GM19372 (cell line): Measurements from ENCODE around the gene TMEM255A.
"Not testable (repeated sequence)": the region's sequence is repeated elsewhere in the genome, so short reads cannot be mapped to it uniquely, and the experiment has no call there.

Experiments used
- ATAC-seq: cut with Tn5 transposase; IDR thresholded peaks from one replicate; pipeline ENCODE4 v1.9.1; 2021; ENCODE audit warnings: mild to moderate bottlenecking, low read depth, moderate library complexity; ENCODE audit not compliant: unreplicated experiment

The TMEM255A gene

DNA sequence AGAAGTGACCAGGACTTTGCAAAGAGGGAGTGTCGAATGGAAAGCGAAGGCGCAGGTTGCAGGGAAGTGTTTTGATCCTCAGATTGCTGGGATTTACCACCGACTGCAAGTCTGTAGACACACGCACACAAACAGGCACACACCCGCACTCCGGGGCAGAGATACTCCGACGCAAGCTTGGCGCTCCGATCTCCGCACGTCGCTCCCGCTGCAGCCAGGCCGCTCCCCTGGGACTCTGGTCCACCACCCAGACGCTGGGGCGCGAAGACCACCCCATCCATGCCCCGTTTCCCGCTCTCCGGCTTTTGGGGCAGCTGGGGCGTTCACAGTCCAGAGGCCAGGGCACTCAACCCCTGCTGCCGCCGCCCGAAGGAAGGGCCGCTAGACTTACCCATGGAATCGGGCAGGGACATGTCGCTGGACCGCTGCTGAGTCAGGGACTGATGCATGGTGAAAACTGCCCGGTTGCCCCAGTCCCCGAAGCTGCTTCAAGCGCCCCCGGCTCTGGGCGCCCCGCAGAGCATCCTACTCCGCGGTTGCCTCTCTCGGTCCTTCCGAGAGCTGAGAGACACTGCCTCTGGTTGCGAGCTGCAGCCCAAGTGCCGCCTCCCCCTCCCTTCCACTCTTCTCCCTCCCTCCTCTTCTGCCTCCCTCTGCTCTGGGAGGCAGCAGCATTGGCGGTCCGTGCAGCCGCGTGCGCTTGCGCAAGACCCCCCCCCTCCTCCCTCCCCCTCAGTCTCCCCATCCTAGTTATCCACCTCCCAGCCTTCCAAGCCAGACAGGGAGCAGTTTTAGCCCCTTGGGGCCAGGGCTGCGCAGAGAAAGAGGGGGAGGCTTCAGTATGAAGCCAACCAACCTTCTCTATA lies at the start of gene TMEM255A:
Gene TMEM255A, minus strand, starts transcription at position 601 of the 866 bp plus-strand sequence. Its CDS starts 152 bp downstream, at position 449.
- ATAC-seq: no peak

DNA sequence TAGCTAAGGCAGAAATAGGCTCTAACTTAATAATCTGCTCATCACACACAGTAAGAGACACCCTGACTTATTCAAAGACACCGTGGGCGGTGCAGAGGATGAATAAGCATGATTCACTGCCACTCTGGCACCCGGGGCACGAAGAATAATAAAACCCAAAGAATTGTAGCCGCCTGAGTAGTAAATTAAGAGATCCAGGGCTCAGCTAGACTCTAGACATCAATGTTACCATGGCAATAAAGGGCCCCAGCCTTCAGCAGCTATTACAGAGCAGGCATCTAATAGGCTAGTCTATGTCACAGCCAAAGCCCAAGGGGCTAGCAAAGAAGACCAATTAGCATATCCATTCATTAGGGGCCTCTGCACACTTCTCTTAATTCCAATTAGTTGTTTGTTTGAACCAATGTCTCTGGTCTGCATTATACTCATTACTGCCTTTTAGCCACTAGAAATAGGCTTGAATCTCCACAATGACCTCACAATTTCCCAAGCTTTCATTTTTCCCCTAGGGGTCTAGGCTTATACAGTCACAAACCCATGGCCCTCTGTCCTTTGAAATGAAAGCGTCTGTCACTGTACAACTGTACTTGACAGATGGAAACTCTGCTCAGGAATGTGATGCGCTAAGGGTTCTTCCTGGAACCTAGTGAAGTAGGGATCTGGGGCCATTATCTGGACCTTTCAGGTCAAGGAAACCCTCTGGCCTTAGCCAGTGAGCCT lies 47.6 kb upstream of the TMEM255A start:
- ATAC-seq: no peak

DNA sequence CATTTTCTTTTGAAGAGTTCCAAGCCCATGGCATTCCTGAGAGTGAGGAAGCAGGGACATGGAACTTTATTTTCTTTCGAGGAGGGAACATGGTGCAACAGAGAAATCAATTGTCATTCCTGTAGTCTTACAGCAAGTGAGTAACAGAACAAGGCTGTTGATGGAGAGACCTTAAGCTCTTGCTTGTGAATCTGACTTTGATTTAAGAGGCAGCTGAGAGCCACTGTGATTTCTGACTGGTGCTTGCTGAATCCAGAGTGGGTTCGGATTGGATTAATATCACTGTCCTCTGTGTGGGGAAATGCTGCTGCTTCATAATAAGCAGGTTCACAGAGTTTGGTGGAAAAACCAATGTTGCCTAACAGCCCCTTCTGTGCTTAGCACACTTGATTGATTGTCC lies 45.9 kb upstream of the TMEM255A start:
- ATAC-seq: no peak

DNA sequence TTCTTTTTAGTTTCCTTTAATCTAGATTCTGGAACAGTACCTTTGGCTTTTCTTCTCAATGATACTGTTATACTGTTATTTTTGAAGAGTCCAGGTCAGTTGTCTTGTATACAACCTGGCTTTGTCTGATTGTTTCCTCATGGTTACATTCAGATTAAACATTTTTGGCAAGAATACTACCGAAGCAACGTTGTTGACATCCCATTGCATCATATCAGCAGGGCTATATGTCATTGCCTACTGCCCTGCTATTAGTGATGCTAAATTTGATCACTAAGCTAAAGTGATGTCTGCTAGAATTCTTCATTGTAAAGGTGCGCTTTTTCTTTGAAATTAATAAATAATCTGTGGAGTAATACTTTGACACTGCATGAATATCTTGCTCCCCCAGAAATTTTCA lies 44.8 kb upstream of the TMEM255A start:
- no peak for ATAC-seq

DNA sequence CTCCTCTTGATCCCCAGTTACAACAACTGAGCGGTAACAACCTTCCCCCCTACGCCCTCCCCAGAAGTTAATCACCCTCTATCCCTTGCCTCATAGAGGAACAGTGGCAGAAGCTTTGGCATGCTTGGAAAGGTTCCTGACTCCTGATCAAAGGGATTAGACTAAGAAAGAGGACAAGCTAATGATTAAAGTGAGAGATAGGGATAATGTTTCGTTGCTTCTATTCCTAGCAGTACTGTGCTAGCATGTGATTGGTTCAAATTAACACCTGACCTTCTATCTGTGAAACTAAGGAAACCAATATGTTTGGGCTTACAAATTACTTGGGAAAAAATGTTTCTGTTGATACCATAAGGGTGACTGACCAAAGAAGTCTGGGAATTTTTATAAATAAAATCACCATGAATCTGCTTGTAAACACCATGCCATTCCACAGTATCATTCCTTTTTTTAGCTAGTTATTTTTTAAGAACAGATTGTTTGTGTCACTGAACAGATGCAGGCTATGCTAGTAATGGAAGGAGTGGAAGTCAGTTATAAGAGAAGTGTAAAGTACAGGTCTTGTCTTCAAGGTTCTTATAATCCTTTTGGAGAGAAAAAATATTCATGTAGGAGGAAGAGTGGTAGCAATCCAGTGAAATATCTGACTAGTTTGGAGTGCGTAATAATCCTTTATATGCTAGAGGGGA lies 39.3 kb upstream of the TMEM255A start:
- no peak for ATAC-seq

DNA sequence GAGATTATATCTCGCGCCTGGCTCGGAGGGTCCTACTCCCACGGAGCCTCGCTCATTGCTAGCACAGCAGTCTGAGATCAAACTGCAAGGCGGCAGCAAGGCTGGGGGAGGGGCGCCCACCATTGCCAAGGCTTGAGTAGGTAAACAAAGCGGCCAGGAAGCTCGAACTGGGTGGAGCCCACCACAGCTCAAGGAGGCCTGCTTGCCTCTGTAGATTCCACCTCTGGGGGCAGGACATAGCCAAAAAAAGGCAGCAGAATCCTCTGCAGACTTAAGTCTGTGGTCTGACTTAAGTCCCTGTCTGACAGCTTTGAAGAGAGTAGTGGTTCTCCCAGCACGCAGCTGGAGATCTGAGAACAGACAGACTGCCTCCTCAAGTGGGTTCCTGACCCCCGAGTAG lies 33.3 kb upstream of the TMEM255A start:
- ATAC-seq: not testable (repeated sequence)

DNA sequence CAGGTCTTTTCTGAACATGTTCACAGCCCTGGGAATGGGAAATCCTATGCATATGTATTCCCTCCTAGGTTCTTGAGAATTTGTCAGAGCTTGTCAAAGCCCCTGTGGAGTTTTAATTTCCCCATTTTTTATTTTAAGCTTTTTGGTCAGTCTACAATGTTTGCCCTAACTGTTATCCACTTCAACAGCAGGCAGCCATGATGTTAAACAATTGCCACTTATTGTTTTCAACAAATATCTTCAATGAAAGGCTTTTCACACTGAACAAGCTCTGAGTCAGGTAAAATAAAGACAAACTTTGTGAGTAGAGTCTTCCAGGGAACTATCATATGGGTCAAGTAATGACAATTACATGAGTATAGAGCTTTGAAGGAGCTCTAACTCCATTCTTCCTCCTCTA lies 25.6 kb upstream of the TMEM255A start:
- ATAC-seq: no peak

DNA sequence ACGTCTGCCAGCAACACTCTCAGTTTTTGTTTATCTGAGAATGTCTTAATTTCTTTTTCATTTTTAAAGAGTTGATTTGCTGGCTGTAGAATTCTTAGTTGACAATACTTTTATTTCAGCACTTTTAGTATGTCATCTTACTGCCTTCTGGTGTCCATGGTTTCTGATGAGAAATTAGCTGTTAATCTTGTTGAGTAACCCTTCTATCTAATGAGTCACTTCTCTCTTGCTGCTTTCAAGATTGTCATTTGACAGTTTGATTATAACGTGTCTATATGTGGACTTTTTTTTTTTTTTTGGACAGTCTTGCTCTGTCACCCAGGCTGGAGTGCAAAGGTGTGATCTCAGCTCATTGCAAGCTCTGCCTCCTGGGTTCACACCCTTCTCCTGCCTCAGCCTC lies 24.0 kb upstream of the TMEM255A start:
- ATAC-seq: no peak

DNA sequence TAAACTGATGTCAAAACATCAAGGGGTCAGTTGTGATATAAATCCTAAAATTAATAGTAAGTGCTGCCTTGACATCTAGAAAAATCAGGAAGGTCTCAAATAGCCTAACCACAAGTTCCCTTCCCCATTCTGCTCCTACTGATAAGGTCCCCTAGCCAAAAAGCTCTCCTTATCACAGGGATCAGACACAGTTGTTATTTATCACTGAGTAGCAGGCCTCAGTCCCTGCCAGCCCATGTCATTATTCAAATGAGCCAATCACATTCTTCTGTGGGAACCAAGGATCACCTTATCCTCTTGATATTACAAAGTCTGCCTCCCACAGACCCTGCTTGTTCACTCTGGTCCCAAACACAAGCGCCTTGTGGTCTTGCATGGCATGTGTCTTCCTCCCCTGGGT lies 23.3 kb upstream of the TMEM255A start:
- no peak for ATAC-seq

DNA sequence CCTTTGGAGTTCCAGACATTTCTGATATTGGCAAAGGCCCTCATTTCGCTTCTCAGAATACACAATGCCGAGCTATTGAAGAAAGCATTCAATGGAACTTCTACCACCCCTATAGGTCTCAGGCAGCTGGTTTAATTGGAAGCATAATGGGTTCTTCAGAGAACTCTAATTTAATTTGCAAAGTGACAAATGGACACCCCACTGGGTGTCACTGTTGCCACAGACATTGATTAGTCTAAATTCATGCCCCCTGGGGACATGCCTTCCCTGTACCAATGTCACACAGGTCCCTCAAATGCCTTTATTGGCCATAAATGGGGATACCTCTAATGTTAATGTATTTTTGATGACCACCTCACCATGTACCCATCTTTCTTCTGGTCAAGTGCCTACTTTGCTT lies 22.9 kb upstream of the TMEM255A start:
- no peak for ATAC-seq

DNA sequence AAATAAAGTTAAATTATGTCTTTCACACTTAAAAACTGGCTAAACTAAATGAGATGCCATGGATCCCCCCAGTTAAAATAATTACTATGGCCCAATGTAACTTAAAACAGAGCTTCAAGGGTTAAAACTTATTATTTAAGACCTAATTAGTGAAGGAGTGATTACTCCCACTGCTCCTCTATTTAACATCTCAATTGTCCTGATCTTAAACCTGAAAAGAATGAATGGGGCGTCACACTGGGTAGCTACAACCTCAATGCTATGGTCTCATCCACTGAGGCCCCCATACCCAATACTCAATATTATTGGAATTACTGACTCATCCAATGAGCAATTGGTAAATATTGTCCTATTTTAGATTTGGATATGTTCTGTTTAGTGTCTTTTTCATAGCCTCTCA lies 21.1 kb upstream of the TMEM255A start:
- no peak for ATAC-seq

DNA sequence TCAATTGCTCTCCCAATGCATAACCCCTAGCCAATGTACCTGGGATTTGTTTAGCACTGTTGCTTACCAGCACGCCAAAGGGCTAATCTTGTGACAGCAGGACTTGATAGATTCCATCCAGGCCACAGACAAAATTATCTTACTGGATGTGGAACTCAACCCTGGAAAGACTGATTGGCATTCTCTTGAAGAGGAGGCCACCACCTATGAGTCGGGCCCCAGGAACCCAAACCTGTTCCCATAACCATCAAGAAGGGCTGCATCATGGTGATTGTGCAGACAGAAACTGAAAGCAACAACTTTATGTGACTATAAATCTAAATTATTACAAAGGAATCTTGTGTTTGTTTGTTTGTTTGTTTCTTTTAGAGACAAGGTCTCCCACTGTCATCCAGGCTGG lies 19.9 kb upstream of the TMEM255A start:
- ATAC-seq: no peak

DNA sequence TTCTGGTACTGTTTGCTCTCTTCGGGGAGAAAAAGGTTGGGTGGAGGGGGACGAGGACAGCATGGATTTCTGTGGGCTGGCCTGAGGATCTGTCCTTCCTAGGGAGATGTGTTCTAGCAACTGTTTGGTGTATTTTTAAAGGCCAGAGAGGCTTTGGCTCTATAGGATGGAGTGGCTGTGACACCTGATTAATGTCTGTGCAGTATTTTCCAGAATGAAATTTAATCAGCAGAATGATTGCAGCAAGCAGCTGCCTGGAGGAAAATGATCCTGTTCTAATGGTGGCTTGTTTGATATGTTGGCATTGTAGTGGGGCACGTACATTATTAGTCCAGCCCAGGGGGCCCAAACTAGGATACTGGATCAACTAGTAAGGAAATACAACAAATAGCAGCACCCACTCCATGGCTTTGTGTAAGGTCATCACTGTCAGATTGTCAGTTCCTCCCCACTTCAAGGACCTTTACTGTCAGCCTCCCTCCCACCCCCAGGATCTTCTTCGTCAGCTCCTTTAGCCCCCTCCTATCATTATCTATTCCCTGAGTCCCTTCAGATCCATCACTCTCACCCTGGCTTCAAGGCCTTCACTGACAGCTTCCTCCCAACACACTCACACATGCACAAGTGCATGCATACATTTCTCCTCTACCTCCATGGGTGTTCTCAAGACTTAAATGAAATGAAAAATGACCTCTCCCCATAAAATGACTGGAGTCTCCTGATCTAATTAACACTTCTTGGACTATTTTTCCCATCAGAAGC lies 10.4 kb upstream of the TMEM255A start:
- no peak for ATAC-seq

DNA sequence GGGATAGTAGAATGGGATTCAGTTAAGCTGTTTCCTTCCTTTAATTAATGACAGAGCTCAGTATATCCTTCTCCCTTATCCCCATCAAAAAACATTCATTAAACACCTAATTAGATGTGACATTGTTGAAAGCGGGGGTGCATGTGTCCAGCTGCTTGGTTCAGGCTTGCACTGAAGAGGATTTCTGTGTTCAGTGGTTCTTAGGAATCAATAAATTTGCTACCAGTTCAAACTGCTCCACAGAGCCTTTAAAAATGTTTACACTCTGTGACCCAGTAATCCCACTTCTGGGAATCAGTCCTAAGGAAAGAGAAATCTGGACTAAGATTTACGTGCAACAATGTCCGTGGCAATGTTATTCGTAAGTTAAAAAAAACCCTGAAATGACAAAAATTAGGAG lies 7.2 kb upstream of the TMEM255A start:
- no peak for ATAC-seq

DNA sequence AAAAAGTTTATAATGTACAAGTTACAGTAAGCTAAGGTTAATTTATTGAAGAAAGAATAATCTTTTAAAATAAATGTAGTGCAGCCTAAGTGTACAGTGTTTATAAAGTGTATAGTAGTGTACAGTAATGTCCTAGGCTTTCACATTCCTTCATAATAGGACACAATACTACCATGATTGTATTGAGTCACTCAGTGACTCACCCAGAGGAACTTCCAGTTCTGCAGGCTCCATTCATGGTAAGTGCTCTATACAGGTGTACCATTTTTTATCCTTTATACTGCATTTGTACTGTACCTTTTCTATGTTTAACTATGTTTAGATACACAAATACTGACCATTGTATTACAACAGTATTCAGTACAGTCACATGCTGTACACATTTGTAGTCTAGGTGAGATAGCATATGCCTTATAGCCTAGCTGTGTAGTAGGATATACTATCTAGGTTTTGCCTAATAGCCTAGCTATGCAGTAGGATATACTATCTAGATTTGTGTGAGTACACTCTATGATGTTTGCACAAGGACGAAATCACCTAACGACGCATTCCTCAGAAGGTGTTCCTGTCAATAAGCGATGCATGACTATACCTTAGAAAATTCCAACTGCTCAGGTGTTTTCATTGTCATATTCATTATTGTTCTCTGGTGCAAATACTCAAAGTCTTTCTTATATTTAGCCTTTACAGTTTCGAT lies 5.5 kb upstream of the TMEM255A start:
- no peak for ATAC-seq

DNA sequence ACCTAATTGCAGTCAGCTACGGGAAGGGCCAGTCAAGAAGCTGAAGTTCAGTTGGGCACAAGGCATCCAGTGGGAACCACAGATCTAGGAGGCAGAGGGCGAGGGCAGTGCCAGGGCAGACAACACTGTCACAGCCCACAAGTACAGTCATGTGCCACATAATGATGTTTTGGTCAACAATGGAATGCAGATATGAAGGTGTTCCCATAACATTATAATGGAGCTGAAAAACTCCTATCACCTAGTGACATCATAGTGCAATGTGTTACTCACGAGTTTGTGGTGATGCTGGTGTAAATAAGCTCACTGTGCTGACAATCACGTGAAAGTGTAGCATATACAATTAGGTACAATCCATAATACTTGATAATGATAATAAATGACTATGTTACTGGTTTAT lies 4.5 kb upstream of the TMEM255A start:
- no peak for ATAC-seq

DNA sequence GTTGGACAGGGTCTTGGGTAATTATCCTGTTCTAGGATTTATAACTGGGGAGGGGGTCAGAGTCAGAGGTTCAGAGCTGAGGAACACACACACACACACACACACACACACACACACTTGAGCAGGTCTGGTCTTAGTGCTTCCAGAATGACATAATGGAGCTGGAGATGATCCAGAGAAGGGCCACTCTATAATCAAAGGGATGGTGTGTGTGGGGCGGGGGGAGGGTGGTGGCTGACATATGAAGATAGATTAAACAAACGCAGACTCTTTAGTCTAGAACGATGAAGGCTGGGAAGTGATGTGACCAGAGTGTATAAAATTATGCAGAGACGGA lies 434 bp upstream of the TMEM255A start:
- no peak for ATAC-seq

DNA sequence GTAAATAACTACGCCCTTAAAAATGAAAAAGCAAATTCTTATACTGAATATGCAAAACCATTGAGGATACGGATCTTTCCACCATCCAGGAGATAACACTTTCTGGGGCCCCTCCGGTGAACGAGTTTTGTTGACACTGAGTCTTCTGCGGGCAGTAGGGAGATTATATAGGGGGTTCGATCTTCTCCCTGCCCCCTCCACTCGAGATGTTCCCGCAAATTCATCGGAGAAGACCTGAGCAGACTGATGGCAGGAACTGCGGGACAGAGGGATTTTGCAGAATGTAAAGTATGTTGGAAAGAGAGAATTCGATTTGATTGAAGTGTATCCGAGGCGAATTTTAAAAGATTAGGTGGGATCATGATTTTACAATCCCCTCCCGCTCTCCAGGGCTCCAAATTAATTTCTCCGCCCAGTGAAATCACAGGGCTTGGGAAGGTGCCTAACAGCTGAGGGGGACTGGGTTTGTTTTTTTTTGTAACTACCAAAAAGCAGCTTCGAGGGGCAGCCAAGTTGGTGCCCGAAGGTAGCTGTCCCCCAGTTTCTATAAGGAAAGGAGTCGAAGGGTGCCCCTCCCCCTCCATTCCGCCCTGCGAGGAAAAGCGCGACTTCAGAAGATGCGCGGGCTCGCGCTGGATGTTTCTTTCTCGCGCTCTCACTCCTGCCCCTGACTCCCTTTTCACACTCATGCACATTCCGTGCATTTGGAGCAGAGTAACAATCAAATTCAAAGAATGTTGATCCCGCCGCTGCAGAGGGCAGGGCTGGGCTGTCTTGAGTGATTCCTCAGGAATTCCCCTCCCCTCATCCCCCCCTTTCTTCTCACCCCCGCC lies 1.2 kb downstream of the TMEM255A start:
- no peak for ATAC-seq
